ENCODE data around the gene NDUFB11. TPM values are rescaled to one million over a fixed set of nuclear protein-coding genes. Genes with fewer than 3 reads are reported as not detected.

NDUFB11 gene
- total RNA-seq, 4 donors from 2014 or later: 58.3 to 87.5 (median 76.3) TPM

DNA sequence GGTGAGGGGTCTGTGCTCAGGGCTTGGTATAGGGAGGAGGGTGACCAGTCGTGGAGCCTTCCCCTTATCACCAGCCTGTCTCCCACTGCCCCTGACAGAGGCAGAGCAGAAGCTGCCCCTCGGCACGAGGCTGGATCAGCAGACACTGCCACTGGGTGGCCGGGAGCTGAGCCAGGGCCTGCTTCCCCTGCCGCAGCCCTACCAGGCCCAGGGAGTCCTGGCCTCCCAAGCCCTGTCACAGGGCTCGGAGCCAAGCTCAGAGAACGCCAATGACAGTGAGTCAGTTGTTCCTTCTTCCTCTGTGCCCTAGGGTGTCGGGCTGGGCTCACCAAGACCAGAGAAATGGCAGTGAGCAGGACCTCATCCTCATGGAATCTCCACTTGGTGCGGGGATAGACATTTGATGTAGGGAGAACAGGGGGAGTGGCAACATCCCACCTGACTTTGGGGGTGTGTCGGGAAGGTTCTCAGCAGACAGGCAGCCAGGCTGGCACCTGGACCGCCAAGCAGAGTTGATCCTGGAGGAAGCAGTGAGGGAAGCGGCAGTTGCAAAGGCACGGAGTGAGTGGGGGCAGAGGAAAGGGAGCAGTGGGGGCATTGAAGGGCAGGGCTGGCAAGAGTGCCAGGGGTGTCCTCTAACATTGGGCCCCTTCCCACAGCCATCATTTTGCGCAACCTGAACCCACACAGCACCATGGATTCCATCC lies 34.9 kb upstream of the NDUFB11 start:
- H3K27ac ChIP-seq (replicated peaks in 1 of 4): peak overlapping the region; percentile 40 to 67 (median 64)
- DNase-seq (ENCODE audit: extremely low spot score): no peak

GRCh38 chrX:47178337-47178736 lies 33.8 kb upstream of the NDUFB11 start:
- no peak overlapping the region for H3K4me3 ChIP-seq
- H3K27me3 ChIP-seq: no peaks in the 10 kb centered on the region
- TF ChIP-seq, protein P1, sequence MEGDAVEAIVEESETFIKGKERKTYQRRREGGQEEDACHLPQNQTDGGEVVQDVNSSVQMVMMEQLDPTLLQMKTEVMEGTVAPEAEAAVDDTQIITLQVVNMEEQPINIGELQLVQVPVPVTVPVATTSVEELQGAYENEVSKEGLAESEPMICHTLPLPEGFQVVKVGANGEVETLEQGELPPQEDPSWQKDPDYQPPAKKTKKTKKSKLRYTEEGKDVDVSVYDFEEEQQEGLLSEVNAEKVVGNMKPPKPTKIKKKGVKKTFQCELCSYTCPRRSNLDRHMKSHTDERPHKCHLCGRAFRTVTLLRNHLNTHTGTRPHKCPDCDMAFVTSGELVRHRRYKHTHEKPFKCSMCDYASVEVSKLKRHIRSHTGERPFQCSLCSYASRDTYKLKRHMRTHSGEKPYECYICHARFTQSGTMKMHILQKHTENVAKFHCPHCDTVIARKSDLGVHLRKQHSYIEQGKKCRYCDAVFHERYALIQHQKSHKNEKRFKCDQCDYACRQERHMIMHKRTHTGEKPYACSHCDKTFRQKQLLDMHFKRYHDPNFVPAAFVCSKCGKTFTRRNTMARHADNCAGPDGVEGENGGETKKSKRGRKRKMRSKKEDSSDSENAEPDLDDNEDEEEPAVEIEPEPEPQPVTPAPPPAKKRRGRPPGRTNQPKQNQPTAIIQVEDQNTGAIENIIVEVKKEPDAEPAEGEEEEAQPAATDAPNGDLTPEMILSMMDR (IDR thresholded peaks at IDR 0.05): no peak
- no peak for TF ChIP-seq EP300 (IDR thresholded peaks at IDR 0.05)
- no peak for TF ChIP-seq POLR2A (IDR thresholded peaks at IDR 0.05; ENCODE audit: low read depth)
- TF ChIP-seq POLR2AphosphoS5 (IDR thresholded peaks at IDR 0.05): no peak
- no peak for DNase-seq (ENCODE audit: extremely low spot score)
- WGBS: 80% methylated on average over 5 of the region's 5 CpGs
- intact Hi-C loops (cut with DNase I): no loop called here
- H3K27ac ChIP-seq (replicated peaks in 1 of 4): peak overlapping the region in 3 of 4 donors; percentile 27 to 67 (median 66)
- peaks cover 4 to 18% (median 13%) of the 10 kb centered on the region in 4 donors for H3K4me1 ChIP-seq
- H3K36me3 ChIP-seq: peaks cover 19 to 99% (median 94%) of the 10 kb centered on the region in 4 donors
- no peaks in the 10 kb centered on the region for H3K9me3 ChIP-seq

More for the DNA sequence above, 34.9 kb upstream of the NDUFB11 start:
- Histone ChIP-seq H3K9me3 (no peaks in the 10 kb centered on the region), H3K27me3 (no peaks in the 10 kb centered on the region), H3K4me3 (no peak overlapping the region), H3K4me1 (peaks cover 4 to 18% (median 13%) of the 10 kb centered on the region in 4 donors), H3K36me3 (peaks cover 19 to 99% (median 91%) of the 10 kb centered on the region in 4 donors)
- intact Hi-C loops (cut with DNase I): no loop called here
- WGBS: 45% methylated on average over 11 of the region's 14 CpGs
- TF ChIP-seq, protein P1 (IDR thresholded peaks at IDR 0.05): peak in 1 of 3 experiments; percentile 8
- TF ChIP-seq POLR2A (IDR thresholded peaks at IDR 0.05; ENCODE audit: low read depth) (no peak), POLR2AphosphoS5 (IDR thresholded peaks at IDR 0.05) (peak; percentile 35 to 52), EP300 (IDR thresholded peaks at IDR 0.05) (no peak)

- intact Hi-C loops (cut with DNase I): no loop called here
- WGBS: 84% methylated on average over 2 of the region's 2 CpGs
- H3K27me3 ChIP-seq: no peaks in the 10 kb centered on the region
These were observed 32.6 kb upstream of the NDUFB11 start for GRCh38 chrX:47177079-47177478.

DNA sequence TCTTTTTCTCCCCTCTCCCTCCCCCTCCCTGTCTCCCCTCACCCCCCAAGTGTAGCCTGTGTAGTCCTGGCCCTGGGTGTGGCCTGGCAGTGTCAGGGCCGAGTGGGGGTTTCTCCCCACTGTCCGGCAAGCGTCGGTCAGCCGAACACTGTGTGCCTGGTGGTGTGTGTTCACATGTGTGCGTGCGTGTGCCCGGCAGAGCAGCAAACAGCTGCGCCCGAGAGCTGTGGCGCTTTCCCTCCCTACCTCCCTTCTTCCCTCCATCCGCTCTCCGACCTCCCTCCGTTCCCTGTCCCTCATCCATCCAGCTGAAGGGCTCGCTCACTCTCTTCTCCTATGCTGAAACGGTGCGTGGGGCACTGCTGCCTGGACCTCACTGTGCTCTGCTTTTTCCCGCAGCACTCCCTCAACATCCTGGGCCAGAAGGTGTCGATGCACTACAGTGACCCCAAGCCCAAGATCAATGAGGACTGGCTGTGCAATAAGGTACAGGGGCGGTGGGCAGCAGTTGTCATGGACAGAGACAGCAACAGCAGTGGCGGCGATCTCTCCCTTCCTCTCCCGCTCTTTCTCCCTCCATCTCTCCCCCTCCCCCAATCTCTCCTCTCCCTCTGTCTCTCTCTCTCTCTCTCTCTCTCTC lies 31.7 kb upstream of the NDUFB11 start:
- no peak overlapping the region for H3K27ac ChIP-seq (replicated peaks in 1 of 4)
- H3K4me3 ChIP-seq: no peak overlapping the region
- 77% methylated on average over 23 of the region's 23 CpGs for WGBS
- no peak for DNase-seq (ENCODE audit: extremely low spot score)
- TF ChIP-seq, protein P1 (IDR thresholded peaks at IDR 0.05): no peak
- TF ChIP-seq POLR2A (IDR thresholded peaks at IDR 0.05; ENCODE audit: low read depth) (no peak), EP300 (IDR thresholded peaks at IDR 0.05) (no peak), POLR2AphosphoS5 (IDR thresholded peaks at IDR 0.05) (no peak)
- H3K4me1 ChIP-seq: peaks cover 4 to 18% (median 13%) of the 10 kb centered on the region in 4 donors
- no peaks in the 10 kb centered on the region for H3K9me3 ChIP-seq
- intact Hi-C loops (cut with DNase I): no loop called here
- no peaks in the 10 kb centered on the region for H3K27me3 ChIP-seq
- peaks cover 14 to 100% (median 94%) of the 10 kb centered on the region in 4 donors for H3K36me3 ChIP-seq

More at GRCh38 chrX:47177079-47177478, 32.6 kb upstream of the NDUFB11 start:
- Histone ChIP-seq H3K4me3 (no peak overlapping the region), H3K36me3 (peaks cover 14 to 100% (median 95%) of the 10 kb centered on the region in 4 donors), H3K27ac (replicated peaks in 1 of 4) (no peak overlapping the region), H3K9me3 (no peaks in the 10 kb centered on the region), H3K4me1 (peaks cover 4 to 18% (median 13%) of the 10 kb centered on the region in 4 donors)
- TF ChIP-seq, protein P1 (IDR thresholded peaks at IDR 0.05): no peak
- TF ChIP-seq POLR2A (IDR thresholded peaks at IDR 0.05; ENCODE audit: low read depth): no peak
- no peak for TF ChIP-seq POLR2AphosphoS5 (IDR thresholded peaks at IDR 0.05)
- TF ChIP-seq EP300 (IDR thresholded peaks at IDR 0.05): no peak
- DNase-seq (ENCODE audit: extremely low spot score): no peak
